ENCODE data around the gene GPR162.

DNA sequence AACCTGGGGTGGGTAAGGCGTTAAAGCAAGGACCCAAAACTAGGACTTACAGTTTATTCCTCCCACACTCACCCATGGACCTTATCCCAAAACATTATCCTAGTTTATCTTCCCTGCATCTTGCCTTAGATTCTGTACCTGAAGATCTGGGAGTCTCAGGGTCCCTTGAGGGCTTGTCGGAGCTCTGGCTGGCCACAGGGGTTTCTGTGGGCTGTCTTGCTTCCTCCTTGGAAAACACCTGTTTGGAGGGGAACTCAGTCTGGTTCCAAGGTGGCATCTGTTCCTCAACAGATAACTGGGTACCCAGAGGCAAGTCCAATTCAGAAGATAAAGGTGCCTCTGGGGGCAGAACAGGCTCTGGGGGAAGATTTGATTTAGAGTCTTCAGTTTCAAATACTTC is 27.8 kb downstream of the GPR162 start:
- TF ChIP-seq CTCF (IDR thresholded peaks at IDR 0.05) (no peak), POLR2A (IDR thresholded peaks at IDR 0.05) (no peak)
